HCT116 (cell line): Measurements from ENCODE around the gene FAM151B.

Experiments
- EZH2phosphoT487 ChIP-seq: fragments of 200-600 bp; IDR thresholded peaks from 2 replicates; pipeline ENCODE4 v1.6.1; 2018; ENCODE audit warnings: antibody characterized with exemption, borderline replicate concordance
- POLR2A ChIP-seq: IDR thresholded peaks from 2 replicates; pipeline ENCODE4 v1.7.0; 2011; ENCODE audit warnings: borderline replicate concordance; ENCODE audit not compliant: insufficient read depth, insufficient read length; ENCODE audit errors: extremely low read depth
- POLR2AphosphoS5 ChIP-seq: IDR thresholded peaks from 2 replicates; pipeline ENCODE4 v1.6.1; 2011; ENCODE audit warnings: mild to moderate bottlenecking, low read depth, low read length, moderate library complexity

- no peak for TF ChIP-seq POLR2AphosphoS5
- no peak for TF ChIP-seq POLR2A
- TF ChIP-seq EZH2phosphoT487 = no peak
Measured at GRCh38 chr5:80495891-80496290, 8.0 kb downstream of the FAM151B start.
